ENCODE measurements around the gene GPR143.
A peak's percentile ranks its signal among the peaks of the same experiment; 100 is the strongest.
"Not testable (repeated sequence)": the region's sequence is repeated elsewhere in the genome, so short reads cannot be mapped to it uniquely, and the experiment has no call there.

The GPR143 gene

GRCh38 chrX:9768321-9768839 is 2.7 kb upstream of the GPR143 start:
- not testable (repeated sequence) for DNase-seq (ENCODE audit: low spot score)

DNA sequence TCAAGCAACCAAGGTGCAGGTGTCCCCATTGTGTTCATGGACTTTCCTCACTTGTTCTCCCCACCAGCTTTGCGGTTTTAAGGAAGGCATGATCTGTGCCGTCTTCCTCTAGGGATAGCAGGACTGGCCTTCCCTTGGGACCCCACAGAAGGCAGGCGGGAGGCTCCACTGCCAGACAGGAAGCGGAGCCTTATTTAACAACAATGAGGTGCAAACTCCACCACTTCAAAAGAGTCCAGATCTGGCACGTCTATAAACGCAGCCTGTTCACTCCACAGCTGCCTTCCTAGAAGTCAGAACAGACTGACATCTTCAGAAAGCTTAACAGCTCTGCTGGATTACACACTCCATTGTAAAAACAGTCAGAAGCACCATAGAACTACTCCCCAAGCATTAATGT is 1.7 kb upstream of the GPR143 start:
- DNase-seq (ENCODE audit: low spot score) = no peak

- no peak for DNase-seq (ENCODE audit: low spot score)
Observed at GRCh38 chrX:9765072-9765736, 443 bp downstream of the GPR143 start.

DNA sequence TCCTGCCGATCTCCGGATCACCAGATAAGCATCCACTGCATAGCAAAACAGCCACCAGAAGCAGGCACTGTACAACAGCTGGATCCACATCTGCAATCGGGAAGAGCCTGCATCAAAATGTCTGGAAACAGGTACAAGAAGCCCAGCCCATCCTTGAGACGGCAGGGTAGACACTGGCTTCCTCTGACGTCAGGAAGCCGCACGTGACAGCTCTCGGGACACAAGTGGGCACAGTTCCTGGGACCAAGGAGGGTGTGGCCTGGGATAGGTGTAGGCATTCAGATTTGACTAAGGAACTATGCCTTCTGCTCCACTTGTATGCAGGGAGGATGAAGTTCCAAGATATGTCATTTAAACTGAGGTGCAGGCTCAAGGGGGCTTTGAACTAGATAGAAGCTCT is 6.3 kb downstream of the GPR143 start:
- DNase-seq (ENCODE audit: low spot score) = no peak

- no peak for DNase-seq (ENCODE audit: low spot score)
Observed at GRCh38 chrX:9758021-9758638, 7.5 kb downstream of the GPR143 start.

DNA sequence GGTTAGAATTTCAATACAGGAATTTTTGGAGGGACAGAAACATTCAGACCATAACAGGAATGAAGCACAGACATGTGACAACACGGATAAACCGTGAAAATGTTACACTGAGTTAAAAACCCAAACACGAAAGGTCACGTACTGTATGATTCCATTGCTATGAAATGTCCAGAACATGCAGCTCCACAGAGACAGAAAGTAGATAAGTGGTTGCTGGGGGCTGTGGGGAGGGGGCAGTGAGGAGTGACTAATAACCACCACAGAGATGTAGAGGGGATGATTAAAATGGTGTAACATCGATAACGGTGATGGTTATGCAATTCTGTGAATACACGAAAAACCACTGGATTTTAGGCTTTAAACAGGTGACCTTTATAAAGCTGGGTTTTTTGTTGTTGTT is 8.3 kb downstream of the GPR143 start:
- no peak for DNase-seq (ENCODE audit: low spot score)

DNA sequence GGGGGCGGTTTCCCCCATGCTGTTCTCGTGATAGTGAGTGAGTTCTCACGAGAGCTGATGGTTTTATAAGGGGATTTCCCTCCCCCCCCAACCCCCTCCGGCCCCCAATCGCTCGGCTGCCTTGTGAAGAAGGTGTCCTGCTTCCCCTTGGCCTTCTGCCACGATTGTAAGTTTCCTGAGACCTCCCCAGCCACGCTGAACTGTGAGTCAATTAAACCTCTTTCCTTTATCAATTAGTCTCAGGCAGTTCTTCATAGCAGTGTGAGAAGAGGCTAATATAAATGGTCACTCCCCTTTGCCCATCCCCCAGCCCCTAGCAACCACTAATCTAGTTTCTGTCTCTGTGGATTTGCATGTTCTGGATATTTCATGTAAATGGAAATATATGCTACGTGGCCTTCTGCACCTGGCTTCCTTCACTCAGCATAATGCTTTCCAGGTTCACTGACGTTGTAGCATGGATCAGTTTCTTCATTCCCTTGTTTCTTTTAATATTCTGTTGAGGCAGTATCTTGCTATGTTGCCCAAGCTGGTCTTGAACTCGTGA is 16.4 kb downstream of the GPR143 start:
- DNase-seq (ENCODE audit: low spot score) = no peak

DNA sequence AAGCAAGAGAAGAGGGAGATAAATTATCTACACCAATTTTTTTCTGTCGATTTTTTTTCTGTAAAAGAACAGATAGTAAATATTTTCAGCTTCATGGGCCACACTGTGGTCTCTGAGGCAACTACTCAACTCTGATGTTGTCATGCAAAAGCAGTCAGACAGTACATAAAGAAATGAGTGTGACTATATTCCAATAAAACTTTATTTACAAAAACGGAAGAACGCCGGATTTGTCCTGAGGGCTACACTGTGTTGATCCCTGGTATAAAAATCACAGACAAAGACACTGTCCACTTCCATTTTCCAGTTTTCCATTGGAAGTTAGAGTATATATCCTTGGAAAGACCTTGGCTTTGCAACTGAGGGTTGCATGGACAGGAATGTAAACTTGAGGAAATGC is 18.0 kb downstream of the GPR143 start:
- no peak for DNase-seq (ENCODE audit: low spot score)

GRCh38 chrX:9746148-9746888 is 19.3 kb downstream of the GPR143 start:
- DNase-seq (ENCODE audit: low spot score) = peak; percentile 30

DNA sequence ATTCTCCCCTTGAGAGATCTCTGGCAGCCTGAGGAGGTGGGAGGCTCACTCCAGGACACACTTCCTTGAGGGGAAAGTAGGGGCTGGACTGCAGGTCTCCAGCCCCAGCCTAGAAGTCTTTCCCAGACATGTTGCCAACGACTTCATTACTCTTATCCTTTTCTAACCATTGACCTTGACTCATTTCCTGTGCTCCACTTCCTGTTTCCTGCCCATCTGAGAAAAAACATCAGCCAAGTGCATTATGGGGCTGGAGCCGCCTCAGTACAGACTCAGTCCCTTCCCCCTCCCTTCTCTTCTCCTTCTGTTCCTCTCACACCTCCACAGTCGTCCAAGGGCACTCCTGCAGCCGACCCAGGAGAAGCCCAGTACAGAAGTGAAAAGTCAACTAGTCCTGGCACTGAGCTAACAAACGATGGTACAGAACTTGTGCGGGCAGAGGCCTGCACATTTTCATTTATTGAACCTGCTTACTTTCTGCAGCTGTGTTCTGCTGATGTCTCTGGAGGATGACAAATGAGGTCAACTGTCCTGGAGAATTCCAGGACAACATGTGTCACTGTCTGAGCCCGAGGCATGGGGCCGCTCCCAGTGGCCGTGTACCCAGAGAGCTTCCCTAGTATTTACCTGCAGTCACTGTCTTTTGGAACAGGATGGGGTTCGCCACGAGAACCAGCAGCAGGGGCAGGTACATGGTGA is 20.1 kb downstream of the GPR143 start:
- no peak for DNase-seq (ENCODE audit: low spot score)

GRCh38 chrX:9739130-9739529 is 26.5 kb downstream of the GPR143 start:
- DNase-seq (ENCODE audit: low spot score) = no peak

GRCh38 chrX:9738151-9738550 is 27.5 kb downstream of the GPR143 start:
- no peak for DNase-seq (ENCODE audit: low spot score)

DNA sequence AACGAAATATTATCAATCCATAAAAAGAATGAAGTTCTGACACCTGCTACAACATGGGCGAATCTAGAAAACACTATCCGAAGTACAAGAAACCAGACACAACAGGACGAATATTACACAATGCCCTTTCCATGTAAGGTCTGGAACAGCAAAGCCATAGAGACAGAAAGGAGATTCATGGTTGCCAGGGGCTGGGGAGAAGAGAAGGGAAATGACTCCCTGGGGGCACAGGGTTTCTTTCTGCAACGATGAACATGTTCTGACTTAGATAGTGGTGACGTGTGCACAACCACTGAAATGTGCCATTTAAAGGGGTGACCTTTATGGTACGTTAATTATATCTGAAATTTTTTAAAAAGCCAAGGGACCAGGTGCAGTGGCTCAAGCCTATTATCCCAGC is 28.3 kb downstream of the GPR143 start:
- no peak for DNase-seq (ENCODE audit: low spot score)

DNA sequence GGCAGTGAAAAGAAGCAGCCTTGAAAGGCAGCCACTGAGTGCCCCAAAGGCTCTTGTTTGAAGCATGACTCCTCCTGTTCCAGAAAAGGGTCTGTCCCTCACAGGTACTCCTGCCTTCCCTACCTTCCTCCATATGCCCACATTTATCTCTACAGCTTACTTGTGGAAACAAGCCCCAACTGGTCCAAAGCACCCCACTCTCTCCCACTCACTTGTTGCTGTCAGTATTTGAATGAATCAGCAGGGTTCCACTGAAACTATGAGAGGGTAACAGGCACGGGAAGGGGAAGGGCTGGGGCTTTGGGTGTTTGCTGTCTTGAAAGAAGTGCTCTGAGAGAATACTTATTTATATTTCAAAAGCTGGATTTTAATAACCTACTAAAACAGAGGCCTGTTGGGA is 34.9 kb downstream of the GPR143 start:
- DNase-seq (ENCODE audit: low spot score) = no peak

GRCh38 chrX:9730078-9730477 is 35.6 kb downstream of the GPR143 start:
- DNase-seq (ENCODE audit: low spot score) = no peak

DNA sequence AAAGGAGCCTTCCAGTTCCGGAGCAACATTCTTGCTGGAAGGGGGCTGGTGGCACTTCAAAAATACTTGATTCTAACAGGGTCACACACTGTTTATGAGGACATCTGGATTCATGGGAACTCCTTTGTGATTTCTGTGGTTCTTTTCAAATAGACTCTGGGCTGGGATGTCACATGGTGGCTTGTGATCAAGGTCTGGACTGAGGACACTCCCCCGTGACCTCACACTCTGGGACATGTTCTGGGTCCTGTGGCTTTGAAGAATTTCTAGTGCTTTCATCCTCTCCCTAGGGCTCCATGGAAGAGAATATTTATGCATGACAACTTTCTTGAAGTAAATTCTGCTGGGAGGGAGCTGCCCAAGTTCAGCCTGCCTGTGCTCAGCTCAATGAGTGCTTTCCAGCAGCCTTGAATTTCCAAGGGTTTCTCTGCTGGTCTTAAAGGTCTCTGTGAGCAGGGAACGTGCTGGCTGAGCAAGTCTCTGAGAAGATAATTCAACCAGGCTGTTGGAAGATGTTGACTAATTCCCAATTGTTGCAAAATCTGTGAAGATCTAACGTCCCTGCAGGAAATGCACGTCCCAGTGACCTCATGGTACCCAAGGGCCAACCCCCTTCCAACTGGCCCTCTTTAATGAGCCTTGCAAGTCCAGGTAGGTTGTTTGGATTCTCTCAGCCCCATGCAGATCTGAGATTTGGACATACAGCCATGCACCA is 36.3 kb downstream of the GPR143 start:
- no peak for DNase-seq (ENCODE audit: low spot score)

- no peak for DNase-seq (ENCODE audit: low spot score)
Observed at GRCh38 chrX:9728261-9728660, 37.4 kb downstream of the GPR143 start.

- DNase-seq (ENCODE audit: low spot score) = no peak
Observed at GRCh38 chrX:9724711-9725110, 40.9 kb downstream of the GPR143 start.

- no peak for DNase-seq (ENCODE audit: low spot score)
Observed at GRCh38 chrX:9717376-9717775, 48.3 kb downstream of the GPR143 start.

DNA sequence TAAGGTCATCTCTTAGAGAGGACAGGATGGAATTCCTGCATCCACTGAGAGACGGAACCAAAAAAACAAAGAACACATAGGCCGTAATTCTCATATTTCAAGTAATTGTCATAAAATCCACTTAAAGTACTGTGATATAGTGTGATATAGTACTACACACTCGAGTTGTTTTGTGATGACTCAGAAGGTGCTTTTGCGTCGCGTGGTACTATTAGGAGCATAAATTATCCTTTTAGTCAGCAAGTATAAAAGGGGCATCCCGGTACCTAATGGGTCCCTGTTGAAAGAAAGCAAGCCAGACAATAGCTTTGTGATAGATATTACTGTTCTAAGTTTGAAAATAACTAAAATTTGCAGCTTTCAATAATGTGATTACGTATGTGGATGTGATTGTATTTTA is 55.3 kb downstream of the GPR143 start:
- no peak for DNase-seq (ENCODE audit: low spot score)

- peak; percentile 68 for DNase-seq (ENCODE audit: low spot score)
Observed at GRCh38 chrX:9708923-9709553, 56.6 kb downstream of the GPR143 start.
